HK-2 (cell line): ENCODE data around the gene ITGB8.
"Not testable (repeated sequence)": the region's sequence is repeated elsewhere in the genome, so short reads cannot be mapped to it uniquely, and the experiment has no call there.

Experiments
- DNase-seq: peaks from one replicate; pipeline ENCODE4 v3.0.0-alpha.2; 2018; ENCODE audit not compliant: unreplicated experiment

ITGB8 gene

DNA sequence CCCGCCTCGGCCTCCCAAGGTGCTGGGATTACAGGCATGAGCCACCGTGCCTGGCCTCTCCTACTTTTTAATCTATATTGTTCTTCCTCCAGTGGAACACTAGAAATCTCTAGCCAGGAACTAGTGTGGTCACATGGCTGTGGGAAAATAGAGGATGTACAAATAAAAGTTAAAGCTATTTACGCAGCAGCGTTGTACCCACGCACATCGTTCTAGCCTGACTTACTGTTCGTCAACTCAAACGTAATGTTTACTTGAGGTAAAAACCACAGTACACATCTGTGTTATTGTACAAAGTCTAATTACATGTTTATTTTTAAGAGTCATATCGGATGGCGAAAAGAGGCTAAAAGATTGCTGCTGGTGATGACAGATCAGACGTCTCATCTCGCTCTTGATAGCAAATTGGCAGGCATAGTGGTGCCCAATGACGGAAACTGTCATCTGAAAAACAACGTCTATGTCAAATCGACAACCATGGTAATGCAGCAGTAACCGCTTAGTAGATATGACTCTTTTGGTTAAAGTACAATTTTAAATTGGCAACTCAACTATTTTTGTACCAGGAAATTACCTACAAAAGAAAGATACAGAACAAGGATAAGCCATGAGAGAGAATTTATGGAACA is 50.8 kb downstream of the ITGB8 start:
- DNase-seq: no peak

DNA sequence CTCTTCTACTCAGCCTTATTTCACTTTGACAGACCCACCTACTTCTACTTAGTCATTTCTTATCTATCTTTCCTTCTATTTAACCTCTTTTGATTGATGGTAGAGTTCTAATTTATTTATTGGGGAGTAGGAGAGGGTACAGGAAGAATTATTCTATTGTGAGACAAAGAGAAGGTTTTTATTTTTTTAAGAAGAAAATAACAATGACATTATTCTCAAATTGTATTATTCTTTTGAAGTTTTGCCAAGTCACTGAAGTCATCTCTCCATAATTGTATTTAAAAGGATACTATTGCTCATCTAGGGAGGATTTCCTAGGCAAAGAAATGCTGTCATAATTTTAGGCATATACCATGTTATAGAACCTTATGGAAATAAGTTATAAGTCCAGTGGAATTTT is 52.7 kb downstream of the ITGB8 start:
- DNase-seq: no peak

GRCh38 chr7:20385126-20385525 is 54.4 kb downstream of the ITGB8 start:
- DNase-seq: no peak

GRCh38 chr7:20388084-20388483 is 57.4 kb downstream of the ITGB8 start:
- no peak for DNase-seq

GRCh38 chr7:20389192-20389591 is 58.5 kb downstream of the ITGB8 start:
- not testable (repeated sequence) for DNase-seq

DNA sequence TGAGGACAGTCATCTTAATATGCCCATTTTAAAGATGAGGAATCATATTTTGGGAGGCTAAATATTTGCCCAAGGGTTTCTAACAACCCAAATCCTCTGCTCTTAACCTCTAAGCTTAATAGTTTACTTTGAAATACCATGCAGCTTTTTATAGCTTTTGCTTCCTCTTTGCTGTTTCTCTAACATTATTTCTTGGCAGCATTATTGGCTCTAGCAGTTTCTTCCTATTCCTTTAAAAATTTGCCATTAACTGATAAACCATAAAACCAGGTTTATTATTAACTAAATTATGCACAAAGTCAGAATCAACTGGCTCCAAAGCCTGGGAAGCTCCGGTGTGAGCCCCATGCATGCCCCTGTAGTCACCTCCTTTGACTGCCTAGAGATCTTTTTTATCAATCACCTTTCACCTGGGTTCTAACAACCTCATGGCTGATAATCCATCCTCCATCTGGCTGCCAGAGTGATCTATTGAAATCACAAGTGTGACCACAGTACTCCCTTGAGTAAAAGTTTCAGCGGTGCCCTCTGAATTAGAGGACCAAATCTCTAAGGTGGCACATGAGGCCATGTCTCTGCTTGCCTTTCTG is 62.4 kb downstream of the ITGB8 start:
- DNase-seq: no peak

DNA sequence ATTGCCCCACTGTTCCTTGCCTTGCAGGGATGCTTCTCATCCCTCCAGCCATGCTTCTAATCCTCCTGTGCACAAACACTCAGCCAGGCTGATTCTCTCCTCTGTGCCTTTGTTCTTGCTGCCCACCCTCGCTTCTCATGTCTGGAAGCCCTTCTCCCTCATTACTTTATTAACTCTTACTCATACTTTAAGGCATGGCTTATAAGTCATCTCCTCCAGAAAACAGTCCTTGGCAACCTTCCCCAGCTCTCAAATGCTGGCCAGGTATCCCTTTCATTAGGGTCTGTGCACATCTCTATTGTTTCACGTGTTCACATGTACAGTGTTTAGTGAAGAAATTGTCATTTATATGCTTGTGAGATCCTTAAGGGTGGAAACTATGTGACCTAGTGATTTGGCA is 62.9 kb downstream of the ITGB8 start:
- no peak for DNase-seq

DNA sequence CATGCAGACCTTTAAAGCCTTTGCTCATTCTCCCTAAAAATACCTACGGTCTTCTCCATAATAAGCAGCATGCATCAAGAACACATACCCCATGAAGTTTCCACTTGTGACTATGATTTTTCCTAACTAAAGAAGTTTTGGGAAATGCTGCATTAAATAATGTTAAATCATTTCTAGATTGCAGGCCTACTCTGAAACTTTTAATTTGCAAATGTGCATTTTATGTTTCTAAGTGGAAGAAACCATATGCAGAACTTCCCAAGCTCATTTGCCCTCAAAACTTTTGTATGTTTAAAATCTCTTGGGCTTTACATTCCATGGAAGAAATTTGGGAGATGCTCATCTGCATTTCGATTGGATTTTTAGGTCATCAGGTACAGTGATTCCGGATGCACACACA is 63.6 kb downstream of the ITGB8 start:
- no peak for DNase-seq

GRCh38 chr7:20395104-20395503 is 64.4 kb downstream of the ITGB8 start:
- DNase-seq: no peak

- DNase-seq: no peak
Measured at GRCh38 chr7:20395511-20395910, 64.8 kb downstream of the ITGB8 start.

- no peak for DNase-seq
Measured at GRCh38 chr7:20399521-20399920, 68.8 kb downstream of the ITGB8 start.

- DNase-seq: no peak
Measured at GRCh38 chr7:20401861-20402746, 71.4 kb downstream of the ITGB8 start.

GRCh38 chr7:20402747-20403230 is 72.1 kb downstream of the ITGB8 start:
- no peak for DNase-seq

DNA sequence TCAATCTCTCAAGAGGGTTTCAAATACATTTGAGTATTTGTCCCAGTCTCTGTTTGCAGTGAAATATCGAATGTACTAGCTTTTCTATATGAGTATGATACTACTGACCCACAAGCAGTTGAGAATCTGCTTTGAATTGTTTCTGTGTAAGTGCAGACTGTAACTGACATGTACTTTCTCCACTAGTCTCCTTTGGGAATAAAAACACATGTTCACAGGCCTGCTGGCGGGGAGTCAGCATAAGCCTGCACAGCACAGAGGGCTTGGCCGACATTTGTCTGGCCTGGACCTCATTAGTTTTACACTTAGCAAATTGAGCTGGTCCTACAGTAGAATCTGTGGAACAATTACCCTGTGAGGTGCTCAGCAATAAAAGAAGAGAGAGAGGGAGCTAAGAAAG is 72.6 kb downstream of the ITGB8 start:
- DNase-seq: no peak

- no peak for DNase-seq
Measured at GRCh38 chr7:20404320-20404719, 73.6 kb downstream of the ITGB8 start.

DNA sequence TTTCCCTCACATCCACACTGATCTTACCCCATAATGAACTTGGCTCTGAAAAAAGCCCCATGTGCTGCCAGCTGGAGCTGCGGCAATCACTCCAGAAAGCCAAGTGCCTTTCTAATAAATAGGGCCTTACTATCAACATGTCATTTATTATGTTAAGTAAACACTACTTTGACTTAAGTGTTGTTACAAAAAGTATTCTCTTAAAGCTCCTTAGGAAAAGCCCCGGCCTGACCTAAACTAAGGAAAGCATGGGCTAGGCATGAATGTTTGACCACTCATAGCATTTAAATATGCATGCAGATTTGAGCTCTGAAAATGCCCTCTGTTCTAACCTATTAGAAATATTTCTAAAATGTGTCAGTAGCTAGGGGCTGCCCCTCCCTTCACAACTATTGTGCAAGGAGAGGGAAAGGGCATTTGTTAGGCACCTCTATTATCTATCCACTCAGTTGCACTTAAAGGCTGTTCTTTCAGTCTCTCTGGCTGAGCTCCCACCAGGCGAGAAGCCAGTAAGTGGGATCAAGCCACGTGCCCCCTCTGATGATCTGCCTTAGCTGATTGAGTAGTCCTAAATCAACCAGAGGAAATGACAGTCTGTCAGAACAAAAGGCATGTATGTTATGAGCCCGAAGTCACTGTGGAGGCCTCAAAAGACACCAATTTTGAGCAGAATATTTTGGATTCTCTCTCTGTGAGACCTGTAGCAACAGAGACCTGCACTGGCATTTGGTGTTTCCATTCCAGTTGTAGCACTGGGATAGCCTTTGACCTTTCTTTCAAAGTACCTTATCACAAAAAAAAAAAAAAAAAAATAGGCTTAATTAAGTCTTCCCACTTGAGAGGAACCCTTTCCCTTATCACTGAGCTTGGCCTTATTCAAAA is 77.1 kb downstream of the ITGB8 start:
- DNase-seq: no peak

DNA sequence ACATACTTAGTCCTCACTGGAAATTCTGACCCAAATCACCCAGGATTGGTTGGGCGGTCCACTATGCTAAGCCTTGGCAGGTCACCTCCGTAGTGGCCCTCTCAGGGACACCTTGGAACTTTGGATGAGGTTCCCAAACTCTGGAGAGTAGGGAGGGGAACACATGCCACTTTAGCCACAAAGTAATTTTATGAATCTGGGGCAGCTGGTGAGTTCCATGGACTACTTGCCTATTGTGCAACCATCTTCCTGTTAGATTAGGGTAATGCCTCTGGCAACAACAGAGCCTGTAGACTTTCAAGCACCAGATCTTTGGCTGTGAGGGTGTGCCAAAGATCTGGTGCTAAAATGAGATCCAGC is 77.7 kb downstream of the ITGB8 start:
- no peak for DNase-seq

DNA sequence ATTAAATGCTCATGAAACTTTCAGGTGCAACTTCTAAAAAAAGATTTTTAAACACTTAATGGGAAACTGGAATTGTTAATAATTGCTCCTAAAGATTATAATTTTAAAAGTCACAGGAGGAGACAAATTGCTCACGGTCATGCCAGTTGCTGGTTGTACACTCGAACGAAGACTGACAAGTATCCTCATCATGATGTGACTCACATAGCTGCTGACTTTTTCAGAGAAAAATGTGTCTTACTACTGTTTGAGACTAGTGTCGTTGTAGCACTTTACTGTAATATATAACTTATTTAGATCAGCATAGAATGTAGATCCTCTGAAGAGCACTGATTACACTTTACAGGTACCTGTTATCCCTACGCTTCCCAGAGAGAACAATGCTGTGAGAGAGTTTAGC is 79.3 kb downstream of the ITGB8 start:
- DNase-seq: no peak

DNA sequence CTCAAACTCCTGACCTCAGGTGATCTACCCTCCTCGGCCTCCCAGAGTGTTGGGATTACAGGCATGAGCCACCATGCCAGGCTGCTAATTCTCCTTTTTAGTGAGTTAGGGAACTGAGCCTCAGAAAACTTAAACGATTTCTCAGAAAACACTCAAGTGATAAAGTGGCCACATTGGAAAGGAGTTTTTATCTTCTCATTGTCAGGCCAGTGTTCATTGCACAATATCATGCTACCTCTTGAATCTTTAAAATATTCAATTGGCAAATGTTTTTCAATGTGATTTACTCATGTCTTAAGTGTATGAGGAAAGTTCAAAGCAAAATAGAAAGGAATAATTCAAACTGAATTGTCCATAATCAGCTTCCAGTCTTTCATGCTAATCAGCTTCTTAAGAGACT is 80.7 kb downstream of the ITGB8 start:
- DNase-seq: no peak

GRCh38 chr7:20412032-20412431 is 81.3 kb downstream of the ITGB8 start:
- no peak for DNase-seq

DNA sequence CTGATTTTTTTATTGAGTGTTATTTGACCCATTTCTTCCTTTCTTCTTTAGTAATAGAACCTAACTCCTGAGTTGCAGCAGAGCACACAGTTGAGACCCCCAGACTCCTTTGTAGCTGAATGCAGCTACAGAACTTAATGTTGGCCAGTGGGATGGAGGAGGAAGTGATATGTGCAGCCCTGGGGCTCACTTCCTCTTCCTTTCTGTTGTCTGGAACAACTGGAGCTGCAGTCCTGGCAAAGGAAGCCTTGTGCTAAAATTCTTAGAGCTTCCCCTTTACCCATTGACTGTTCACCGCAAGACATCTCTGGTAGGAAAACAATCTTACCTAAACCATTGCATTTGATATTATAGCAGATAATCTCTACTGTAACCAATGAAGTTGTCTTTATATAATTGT is 86.6 kb downstream of the ITGB8 start:
- DNase-seq: no peak
